Neuronal stem cell (in vitro differentiated cells): ENCODE measurements around the gene SGPP2.

ENCODE experiments used
- DNase-seq: peaks from one replicate; pipeline ENCODE4 v3.0.0-alpha.2; 2013; ENCODE audit warnings: low spot score
- H2AFZ ChIP-seq: one replicate; pipeline ENCODE4 v1.6.1; 2013; ENCODE audit warnings: mild to moderate bottlenecking, low read length, inconsistent platforms
- H2AK5ac ChIP-seq: 2 replicates; pipeline ENCODE4 v1.6.1; 2013; ENCODE audit warnings: low read depth, mild to moderate bottlenecking, inconsistent platforms, low read length, moderate library complexity, mixed read lengths
- H2BK120ac ChIP-seq: 2 replicates; pipeline ENCODE4 v1.6.1; 2013; ENCODE audit warnings: low read depth, mild to moderate bottlenecking, inconsistent platforms, low read length, moderate library complexity, mixed read lengths
- H2BK12ac ChIP-seq: one replicate; pipeline ENCODE4 v1.6.1; 2013; ENCODE audit warnings: low read length, inconsistent platforms
- H2BK15ac ChIP-seq: 2 replicates; pipeline ENCODE4 v1.6.1; 2013; ENCODE audit warnings: mild to moderate bottlenecking, low read length, inconsistent platforms, mixed read lengths
- H2BK5ac ChIP-seq: one replicate; pipeline ENCODE4 v1.6.1; 2013; ENCODE audit warnings: inconsistent platforms, mild to moderate bottlenecking, low read length, moderate library complexity
- H3K14ac ChIP-seq: one replicate; pipeline ENCODE4 v1.6.1; 2013; ENCODE audit warnings: low read length, inconsistent platforms
- H3K18ac ChIP-seq: 2 replicates; pipeline ENCODE4 v1.6.1; 2013; ENCODE audit warnings: low read length, inconsistent platforms
- H3K23ac ChIP-seq: 2 replicates; pipeline ENCODE4 v1.6.1; 2013; ENCODE audit warnings: low read depth, mild to moderate bottlenecking, mixed read lengths, low read length, inconsistent platforms; ENCODE audit not compliant: poor library complexity
- H3K27ac ChIP-seq: replicated peaks from 3 replicates; pipeline ENCODE4 v1.5.1; 2013; ENCODE audit warnings: low read length, inconsistent platforms
- H3K27me3 ChIP-seq, 3 experiments: 2 replicates each; pipeline ENCODE4 v1.6.1; 2013; ENCODE audit warnings: low read length in 3 of 3, mild to moderate bottlenecking in 2 of 3, inconsistent platforms in 1 of 3, low read depth in 1 of 3, mixed read lengths in 1 of 3, moderate library complexity in 1 of 3; ENCODE audit not compliant: control insufficient read depth in 3 of 3, insufficient read depth in 3 of 3
- H3K36me3 ChIP-seq, 2 donors: replicated peaks in 1 of 2; 2 replicates each; pipeline ENCODE4 v1.6.1; 2013; ENCODE audit warnings: low read length in 2 of 2; ENCODE audit not compliant: control insufficient read depth in 2 of 2, insufficient read depth in 2 of 2
- H3K4ac ChIP-seq: 2 replicates; pipeline ENCODE4 v1.6.1; 2013; ENCODE audit warnings: inconsistent platforms, mild to moderate bottlenecking, low read length, moderate library complexity
- H3K4me1 ChIP-seq, 2 donors: 1 replicate in 1 of 2; 2 replicates in 1 of 2; pipeline ENCODE4 v1.6.1; 2013; ENCODE audit warnings: low read length in 2 of 2, low read depth in 1 of 2; ENCODE audit not compliant: control insufficient read depth in 2 of 2, insufficient read depth in 1 of 2
- H3K4me2 ChIP-seq: one replicate; pipeline ENCODE4 v1.6.1; 2013; ENCODE audit warnings: mild to moderate bottlenecking, low read length, inconsistent platforms; ENCODE audit not compliant: insufficient read depth, poor library complexity, severe bottlenecking
- H3K4me3 ChIP-seq, 2 donors: 2 replicates each; pipeline ENCODE4 v1.5.1; 2013; ENCODE audit warnings: low read length in 2 of 2, mild to moderate bottlenecking in 2 of 2, inconsistent platforms in 1 of 2, moderate library complexity in 1 of 2
- H3K79me1 ChIP-seq: one replicate; pipeline ENCODE4 v1.6.1; 2013; ENCODE audit warnings: low read depth, mild to moderate bottlenecking, inconsistent platforms, low read length, moderate library complexity
- H3K9ac ChIP-seq: one replicate; pipeline ENCODE4 v1.6.1; 2013; ENCODE audit warnings: mild to moderate bottlenecking, low read depth, low read length, inconsistent platforms; ENCODE audit not compliant: poor library complexity
- H3K9me3 ChIP-seq, 2 donors: replicated peaks in 1 of 2; 2 replicates each; pipeline versions ENCODE3 to v1.6.1; 2013; ENCODE audit warnings: low read length in 2 of 2, mild to moderate bottlenecking in 2 of 2, inconsistent platforms in 1 of 2, low read depth in 1 of 2, mixed read lengths in 1 of 2, moderate library complexity in 1 of 2; ENCODE audit not compliant: control insufficient read depth in 2 of 2, insufficient read depth in 1 of 2
- H4K8ac ChIP-seq: one replicate; pipeline ENCODE4 v1.6.1; 2013; ENCODE audit warnings: low read depth, mild to moderate bottlenecking, inconsistent platforms, low read length, moderate library complexity
- H4K91ac ChIP-seq: one replicate; pipeline ENCODE4 v1.6.1; 2013; ENCODE audit warnings: low read length, low read depth, mild to moderate bottlenecking, inconsistent platforms; ENCODE audit not compliant: poor library complexity
- WGBS, 2 donors: extraction: QIAGEN DNeasy Blood & Tissue Kit; methylation state at CpG; one replicate each; pipeline ENCODE4 v1.1.7; 2013; ENCODE audit warnings: missing lambda C conversion rate in 2 of 2, mixed read lengths in 1 of 2; ENCODE audit not compliant: insufficient read length in 2 of 2, insufficient replicate concordance in 1 of 2; ENCODE audit errors: extremely low coverage in 2 of 2; 5-methylcytosine and 5-hydroxymethylcytosine counted together

The SGPP2 gene

GRCh38 chr2:222561817-222562645, 137.7 kb downstream of the SGPP2 start:
- Histone ChIP-seq H3K4me3 (no peak overlapping the region), H2BK5ac (no peak overlapping the region), H4K8ac (no peak overlapping the region), H3K23ac (no peak overlapping the region), H4K91ac (no peak overlapping the region), H2BK15ac (no peak overlapping the region), H3K14ac (no peak overlapping the region), H3K79me1 (no peaks in the 10 kb centered on the region), H3K4me1 (no peaks in the 10 kb centered on the region), H3K9me3 (no peaks in the 10 kb centered on the region), H3K4me2 (no peak overlapping the region), H2AFZ (no peak overlapping the region), H3K18ac (no peak overlapping the region), H3K9ac (no peak overlapping the region), H3K27ac (no peak overlapping the region), H3K27me3 (peaks cover 0 to 2% (median 0%) of the 10 kb centered on the region in 3 experiments), H3K4ac (no peak overlapping the region), H2AK5ac (no peak overlapping the region), H3K36me3 (peaks cover 3 to 18% of the 10 kb centered on the region in 2 donors), H2BK120ac (no peak overlapping the region), H2BK12ac (no peak overlapping the region)
- WGBS, 2 donors: no CpG with 5 or more reads among the region's 6 CpGs
- DNase-seq: peak; percentile 78

- Histone ChIP-seq H3K4ac (no peak overlapping the region), H3K79me1 (no peaks in the 10 kb centered on the region), H2BK12ac (no peak overlapping the region), H2BK120ac (no peak overlapping the region), H3K4me3 (no peak overlapping the region), H2BK15ac (no peak overlapping the region), H3K9me3 (no peaks in the 10 kb centered on the region), H3K4me1 (no peaks in the 10 kb centered on the region), H3K4me2 (no peak overlapping the region), H3K18ac (no peak overlapping the region), H4K91ac (no peak overlapping the region), H2AK5ac (no peak overlapping the region), H3K36me3 (peaks cover 3 to 29% of the 10 kb centered on the region in 2 donors), H3K14ac (no peak overlapping the region), H3K27ac (no peak overlapping the region), H3K23ac (no peak overlapping the region), H2BK5ac (no peak overlapping the region), H2AFZ (no peak overlapping the region), H3K27me3 (peaks cover 0 to 2% (median 0%) of the 10 kb centered on the region in 3 experiments), H4K8ac (no peak overlapping the region), H3K9ac (no peak overlapping the region)
- WGBS, 2 donors: no CpG with 5 or more reads among the region's 11 CpGs
- no peak for DNase-seq
These were observed 138.9 kb downstream of the SGPP2 start for GRCh38 chr2:222563106-222563718.

- Histone ChIP-seq H2BK120ac (no peak overlapping the region), H3K18ac (peak overlapping the region; percentile 68), H2BK15ac (no peak overlapping the region), H2BK5ac (no peak overlapping the region), H3K4me2 (no peak overlapping the region), H3K4me1 (peaks cover 0 to under 1% of the 10 kb centered on the region in 2 donors), H2AFZ (no peak overlapping the region), H3K14ac (no peak overlapping the region), H2BK12ac (no peak overlapping the region), H3K27ac (no peak overlapping the region), H4K8ac (no peak overlapping the region), H3K27me3 (peaks cover 0 to 2% (median 0%) of the 10 kb centered on the region in 3 experiments), H2AK5ac (no peak overlapping the region), H4K91ac (no peak overlapping the region), H3K23ac (no peak overlapping the region), H3K4me3 (no peak overlapping the region), H3K79me1 (no peaks in the 10 kb centered on the region), H3K4ac (no peak overlapping the region), H3K9me3 (no peaks in the 10 kb centered on the region), H3K36me3 (peaks cover 3 to 35% of the 10 kb centered on the region in 2 donors), H3K9ac (no peak overlapping the region)
- WGBS, 2 donors: no CpG with 5 or more reads among the region's 6 CpGs
- DNase-seq: no peak
These were observed 139.6 kb downstream of the SGPP2 start for GRCh38 chr2:222563936-222564335.

- DNase-seq: no peak
- Histone ChIP-seq H2BK5ac (no peak overlapping the region), H3K4me3 (no peak overlapping the region), H2AFZ (no peak overlapping the region), H3K18ac (no peak overlapping the region), H2BK12ac (no peak overlapping the region), H3K27ac (no peak overlapping the region), H3K9ac (no peak overlapping the region), H3K9me3 (no peaks in the 10 kb centered on the region), H3K36me3 (peaks cover 3 to 57% of the 10 kb centered on the region in 2 donors), H3K4me1 (peaks cover 0 to 2% of the 10 kb centered on the region in 2 donors), H3K27me3 (peaks cover 0 to 2% (median 0%) of the 10 kb centered on the region in 3 experiments), H3K79me1 (no peaks in the 10 kb centered on the region), H2BK15ac (no peak overlapping the region), H3K4ac (no peak overlapping the region), H2AK5ac (no peak overlapping the region), H4K91ac (no peak overlapping the region), H3K14ac (no peak overlapping the region), H2BK120ac (no peak overlapping the region), H3K23ac (no peak overlapping the region), H3K4me2 (no peak overlapping the region), H4K8ac (no peak overlapping the region)
- WGBS, 2 donors: no CpG with 5 or more reads among the region's 6 CpGs
These were observed 141.9 kb downstream of the SGPP2 start for GRCh38 chr2:222566229-222566628.
